ENCODE data around the gene METTL1.
"Not testable (repeated sequence)": the region's sequence is repeated elsewhere in the genome, so short reads cannot be mapped to it uniquely, and the experiment has no call there.

Gene METTL1

GRCh38 chr12:57723630-57723962, 48.3 kb downstream of the METTL1 start:
- ChIA-PET CTCF (interaction anchor here (0.7 kb wide), 1 partner anchor 141 kb away, joined by 3 read pairs; no protein-coding TSS in a partner anchor), POLR2A (interaction anchor here (1.9 kb wide), 1 partner anchor 21 kb away, joined by 7 read pairs; the partner anchor contains the start of gene TSPAN31)
- TF ChIP-seq SP1 (IDR thresholded peaks at IDR 0.05) (no peak), FOXM1 (IDR thresholded peaks at IDR 0.05; ENCODE audit: borderline replicate concordance) (no peak), LEF1 (IDR thresholded peaks at IDR 0.05; ENCODE audit: borderline replicate concordance) (no peak), FOXA1 (IDR thresholded peaks at IDR 0.05) (no peak), FOXK2 (IDR thresholded peaks at IDR 0.05) (no peak), PKNOX1 (IDR thresholded peaks at IDR 0.05) (no peak), ARNT (IDR thresholded peaks at IDR 0.05) (no peak), ELF4 (IDR thresholded peaks at IDR 0.05) (no peak), TARDBP (IDR thresholded peaks at IDR 0.05) (no peak), SUZ12 (IDR thresholded peaks at IDR 0.05) (no peak), NFRKB (IDR thresholded peaks at IDR 0.05) (no peak), ZNF384 (IDR thresholded peaks at IDR 0.05) (no peak), HDGF (IDR thresholded peaks at IDR 0.05; ENCODE audit: borderline replicate concordance) (no peak)
- DNase-seq (ENCODE audit: extremely low spot score): no peak

- DNase-seq (ENCODE audit: extremely low spot score): no peak
- ChIA-PET CTCF (interaction anchor here (0.7 to 0.8 kb wide), 3 partner anchors 18 to 140 kb away, joined by 3 to 4 read pairs (median 3); no protein-coding TSS in a partner anchor), POLR2A (interaction anchor here (0.8 to 1.9 kb wide), 2 partner anchors 22 to 49 kb away, joined by 3 to 7 read pairs; partner anchors contain the start of genes EEF1AKMT3, METTL1 and TSPAN31)
- no peak for TF ChIP-seq L3MBTL2 (conservative IDR thresholded peaks at IDR 0.05)
- no peak for TF ChIP-seq FOXK2 (IDR thresholded peaks at IDR 0.05)
- no peak for TF ChIP-seq ELF4 (IDR thresholded peaks at IDR 0.05)
- TF ChIP-seq ZNF384 (IDR thresholded peaks at IDR 0.05): no peak
- no peak for TF ChIP-seq BHLHE40 (IDR thresholded peaks at IDR 0.05; ENCODE audit: borderline replicate concordance)
- TF ChIP-seq PKNOX1 (IDR thresholded peaks at IDR 0.05): no peak
- no peak for TF ChIP-seq CTBP1 (IDR thresholded peaks at IDR 0.05; ENCODE audit: borderline replicate concordance)
- no peak for TF ChIP-seq TARDBP (IDR thresholded peaks at IDR 0.05)
- TF ChIP-seq FOXA1 (IDR thresholded peaks at IDR 0.05): no peak
- no peak for TF ChIP-seq NFRKB (IDR thresholded peaks at IDR 0.05)
- no peak for TF ChIP-seq ARNT (IDR thresholded peaks at IDR 0.05)
- TF ChIP-seq SUZ12 (IDR thresholded peaks at IDR 0.05): no peak
- TF ChIP-seq LEF1 (IDR thresholded peaks at IDR 0.05; ENCODE audit: borderline replicate concordance): no peak
- no peak for TF ChIP-seq SP1 (IDR thresholded peaks at IDR 0.05)
- TF ChIP-seq HDGF (IDR thresholded peaks at IDR 0.05; ENCODE audit: borderline replicate concordance): no peak
- no peak for TF ChIP-seq FOXM1 (IDR thresholded peaks at IDR 0.05; ENCODE audit: borderline replicate concordance)
Observed at GRCh38 chr12:57722716-57723629, 48.9 kb downstream of the METTL1 start.

DNA sequence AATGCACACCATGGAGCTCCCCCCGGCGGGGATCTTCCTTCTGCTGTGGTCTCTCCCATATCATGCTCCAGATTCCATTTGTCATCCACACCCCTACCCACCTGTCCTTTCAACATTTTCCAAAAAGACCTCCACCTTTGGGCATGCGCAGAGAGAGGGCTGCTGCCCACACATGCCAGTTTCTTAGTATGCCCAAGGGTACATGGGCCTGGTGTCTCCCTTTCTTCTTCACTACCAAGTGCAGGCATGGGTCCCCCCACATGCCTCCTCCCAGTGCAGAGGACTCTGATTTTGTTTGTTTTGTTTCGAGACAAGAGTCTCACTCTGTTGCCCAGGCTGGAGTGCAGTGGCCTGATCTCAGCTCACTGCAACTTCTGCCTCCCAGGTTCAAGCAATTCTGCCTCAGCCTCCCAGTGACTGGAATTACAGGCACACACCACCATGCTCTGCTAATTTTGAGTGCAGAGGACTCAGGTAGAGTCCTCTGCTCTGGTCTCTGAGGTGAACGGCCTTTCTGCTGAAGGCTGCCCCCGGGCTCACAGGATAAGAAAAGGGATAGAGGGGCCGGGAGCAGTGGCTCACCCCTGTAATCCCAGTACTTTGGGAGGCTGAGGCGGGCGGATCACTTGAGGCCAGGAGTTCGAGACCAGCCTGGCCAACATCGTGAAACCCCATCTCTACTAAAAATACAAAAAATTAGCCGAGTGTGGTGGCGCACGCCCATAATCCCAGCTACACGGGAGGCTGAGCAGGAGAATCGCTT, 49.9 kb downstream of the METTL1 start:
- ChIA-PET POLR2A (interaction anchor here (0.8 kb wide), 1 partner anchor 50 kb away, joined by 3 read pairs; the partner anchor contains the start of genes EEF1AKMT3 and METTL1), CTCF (interaction anchor here (0.7 to 0.8 kb wide), 2 partner anchors 17 to 35 kb away, joined by 3 to 4 read pairs; no protein-coding TSS in a partner anchor)
- not testable (repeated sequence) for DNase-seq (ENCODE audit: extremely low spot score)

DNA sequence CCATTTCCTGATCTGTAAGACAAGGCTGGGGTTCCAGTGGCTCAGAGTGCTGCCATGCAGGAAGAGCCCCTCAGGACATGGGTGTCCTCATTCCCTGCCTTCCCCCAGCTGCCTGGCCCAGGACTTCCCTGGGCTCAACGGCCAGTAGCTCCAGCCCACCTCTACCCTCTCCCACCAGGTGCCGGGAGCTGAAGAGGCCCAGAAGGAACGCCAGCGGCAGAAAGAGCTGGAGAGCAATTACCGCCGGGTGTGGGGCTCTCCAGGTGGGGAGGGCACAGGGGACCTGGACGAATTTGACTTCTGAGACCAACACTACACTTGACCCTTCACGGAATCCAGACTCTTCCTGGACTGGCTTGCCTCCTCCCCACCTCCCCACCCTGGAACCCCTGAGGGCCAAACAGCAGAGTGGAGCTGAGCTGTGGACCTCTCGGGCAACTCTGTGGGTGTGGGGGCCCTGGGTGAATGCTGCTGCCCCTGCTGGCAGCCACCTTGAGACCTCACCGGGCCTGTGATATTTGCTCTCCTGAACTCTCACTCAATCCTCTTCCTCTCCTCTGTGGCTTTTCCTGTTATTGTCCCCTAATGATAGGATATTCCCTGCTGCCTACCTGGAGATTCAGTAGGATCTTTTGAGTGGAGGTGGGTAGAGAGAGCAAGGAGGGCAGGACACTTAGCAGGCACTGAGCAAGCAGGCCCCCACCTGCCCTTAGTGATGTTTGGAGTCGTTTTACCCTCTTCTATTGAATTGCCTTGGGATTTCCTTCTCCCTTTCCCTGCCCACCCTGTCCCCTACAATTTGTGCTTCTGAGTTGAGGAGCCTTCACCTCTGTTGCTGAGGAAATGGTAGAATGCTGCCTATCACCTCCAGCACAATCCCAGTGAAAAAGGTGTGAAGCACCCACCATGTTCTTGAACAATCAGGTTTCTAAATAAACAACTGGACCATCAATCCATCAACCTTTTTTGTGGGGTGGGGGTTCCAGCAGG, 51.0 kb downstream of the METTL1 start:
- ChIA-PET POLR2A (interaction anchor here (1.2 kb wide), 1 partner anchor 14 kb away, joined by 4 read pairs; no protein-coding TSS in a partner anchor), CTCF (no interaction called here)
- TF ChIP-seq LEF1 (IDR thresholded peaks at IDR 0.05; ENCODE audit: borderline replicate concordance): no peak
- no peak for TF ChIP-seq FOXK2 (IDR thresholded peaks at IDR 0.05)
- TF ChIP-seq ZNF384 (IDR thresholded peaks at IDR 0.05): no peak
- no peak for DNase-seq (ENCODE audit: extremely low spot score)

- ChIA-PET CTCF (no interaction called here), POLR2A (interaction anchor here (1.2 to 1.3 kb wide), 2 partner anchors 15 to 26 kb away, joined by 4 read pairs; partner anchors contain the start of gene OS9)
- TF ChIP-seq BHLHE40 (IDR thresholded peaks at IDR 0.05; ENCODE audit: borderline replicate concordance): no peak
- TF ChIP-seq CTBP1 (IDR thresholded peaks at IDR 0.05; ENCODE audit: borderline replicate concordance): no peak
- TF ChIP-seq FOXM1 (IDR thresholded peaks at IDR 0.05; ENCODE audit: borderline replicate concordance): no peak
- no peak for TF ChIP-seq TARDBP (IDR thresholded peaks at IDR 0.05)
- no peak for TF ChIP-seq L3MBTL2 (conservative IDR thresholded peaks at IDR 0.05)
- TF ChIP-seq ARNT (IDR thresholded peaks at IDR 0.05): no peak
- no peak for TF ChIP-seq FOXK2 (IDR thresholded peaks at IDR 0.05)
- no peak for TF ChIP-seq ZNF384 (IDR thresholded peaks at IDR 0.05)
- TF ChIP-seq LEF1 (IDR thresholded peaks at IDR 0.05; ENCODE audit: borderline replicate concordance): no peak
- TF ChIP-seq SUZ12 (IDR thresholded peaks at IDR 0.05): no peak
- TF ChIP-seq PKNOX1 (IDR thresholded peaks at IDR 0.05): no peak
- TF ChIP-seq NFRKB (IDR thresholded peaks at IDR 0.05): no peak
- no peak for TF ChIP-seq ELF4 (IDR thresholded peaks at IDR 0.05)
- no peak for TF ChIP-seq SP1 (IDR thresholded peaks at IDR 0.05)
- no peak for TF ChIP-seq HDGF (IDR thresholded peaks at IDR 0.05; ENCODE audit: borderline replicate concordance)
- TF ChIP-seq FOXA1 (IDR thresholded peaks at IDR 0.05): no peak
- no peak for DNase-seq (ENCODE audit: extremely low spot score)
Observed at GRCh38 chr12:57719777-57720605, 51.9 kb downstream of the METTL1 start.
